ENCODE results near the gene PRDX2.

PRDX2 gene

DNA sequence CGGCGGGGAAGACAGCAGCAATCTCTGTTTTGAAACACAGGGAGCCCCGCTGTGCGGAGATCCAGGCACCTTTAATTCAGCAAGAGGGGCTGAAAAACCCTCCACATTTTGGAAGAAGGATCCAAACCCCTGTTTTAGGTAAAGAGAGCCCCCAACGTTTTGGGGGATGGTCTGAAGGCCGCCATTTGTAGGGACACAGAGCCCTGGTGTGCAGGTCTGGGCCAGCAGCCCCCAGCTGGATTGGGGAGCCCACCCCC lies 22.8 kb downstream of the PRDX2 start:
- H3K4me2 ChIP-seq (ENCODE audit: low read length), result peak overlapping the region; percentile 99
- H3K4me3 ChIP-seq (ENCODE audit: low read length), result peak overlapping the region; percentile 91
- H3K4me1 ChIP-seq (ENCODE audit: control insufficient read depth, low read length), result peaks cover 64% of the 10 kb centered on the region
- H3K9me3 ChIP-seq (ENCODE audit: control insufficient read depth, insufficient read depth, low read length), result no peaks in the 10 kb centered on the region
- peaks cover 3% of the 10 kb centered on the region; the same call in 1 of the 2 replicates for H3K36me3 ChIP-seq (ENCODE audit: control insufficient read depth, low read length)
- peaks cover 19% of the 10 kb centered on the region for H3F3A ChIP-seq (ENCODE audit: control insufficient read depth, insufficient read depth)
- TF ChIP-seq, protein P1, sequence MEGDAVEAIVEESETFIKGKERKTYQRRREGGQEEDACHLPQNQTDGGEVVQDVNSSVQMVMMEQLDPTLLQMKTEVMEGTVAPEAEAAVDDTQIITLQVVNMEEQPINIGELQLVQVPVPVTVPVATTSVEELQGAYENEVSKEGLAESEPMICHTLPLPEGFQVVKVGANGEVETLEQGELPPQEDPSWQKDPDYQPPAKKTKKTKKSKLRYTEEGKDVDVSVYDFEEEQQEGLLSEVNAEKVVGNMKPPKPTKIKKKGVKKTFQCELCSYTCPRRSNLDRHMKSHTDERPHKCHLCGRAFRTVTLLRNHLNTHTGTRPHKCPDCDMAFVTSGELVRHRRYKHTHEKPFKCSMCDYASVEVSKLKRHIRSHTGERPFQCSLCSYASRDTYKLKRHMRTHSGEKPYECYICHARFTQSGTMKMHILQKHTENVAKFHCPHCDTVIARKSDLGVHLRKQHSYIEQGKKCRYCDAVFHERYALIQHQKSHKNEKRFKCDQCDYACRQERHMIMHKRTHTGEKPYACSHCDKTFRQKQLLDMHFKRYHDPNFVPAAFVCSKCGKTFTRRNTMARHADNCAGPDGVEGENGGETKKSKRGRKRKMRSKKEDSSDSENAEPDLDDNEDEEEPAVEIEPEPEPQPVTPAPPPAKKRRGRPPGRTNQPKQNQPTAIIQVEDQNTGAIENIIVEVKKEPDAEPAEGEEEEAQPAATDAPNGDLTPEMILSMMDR (IDR thresholded peaks at IDR 0.05; ENCODE audit: low read depth, low read length, poor library complexity, severe bottlenecking), result no peak
- no peak for TF ChIP-seq EZH2phosphoT487 (IDR thresholded peaks at IDR 0.05; ENCODE audit: borderline replicate concordance, low read length)
- H3K27ac ChIP-seq (ENCODE audit: low read depth, low read length), result peak overlapping the region; percentile 50
- no peaks in the 10 kb centered on the region for H3K9me2 ChIP-seq (replicated peaks; ENCODE audit: control insufficient read depth, low read length)
- H3K27me3 ChIP-seq (ENCODE audit: control insufficient read depth, low read length), result no peaks in the 10 kb centered on the region
- no peaks in the 10 kb centered on the region for H3K79me2 ChIP-seq (ENCODE audit: control insufficient read depth, low read length)
- H4K20me1 ChIP-seq (ENCODE audit: control insufficient read depth, insufficient read depth, low read depth, low read length), result no peaks in the 10 kb centered on the region

DNA sequence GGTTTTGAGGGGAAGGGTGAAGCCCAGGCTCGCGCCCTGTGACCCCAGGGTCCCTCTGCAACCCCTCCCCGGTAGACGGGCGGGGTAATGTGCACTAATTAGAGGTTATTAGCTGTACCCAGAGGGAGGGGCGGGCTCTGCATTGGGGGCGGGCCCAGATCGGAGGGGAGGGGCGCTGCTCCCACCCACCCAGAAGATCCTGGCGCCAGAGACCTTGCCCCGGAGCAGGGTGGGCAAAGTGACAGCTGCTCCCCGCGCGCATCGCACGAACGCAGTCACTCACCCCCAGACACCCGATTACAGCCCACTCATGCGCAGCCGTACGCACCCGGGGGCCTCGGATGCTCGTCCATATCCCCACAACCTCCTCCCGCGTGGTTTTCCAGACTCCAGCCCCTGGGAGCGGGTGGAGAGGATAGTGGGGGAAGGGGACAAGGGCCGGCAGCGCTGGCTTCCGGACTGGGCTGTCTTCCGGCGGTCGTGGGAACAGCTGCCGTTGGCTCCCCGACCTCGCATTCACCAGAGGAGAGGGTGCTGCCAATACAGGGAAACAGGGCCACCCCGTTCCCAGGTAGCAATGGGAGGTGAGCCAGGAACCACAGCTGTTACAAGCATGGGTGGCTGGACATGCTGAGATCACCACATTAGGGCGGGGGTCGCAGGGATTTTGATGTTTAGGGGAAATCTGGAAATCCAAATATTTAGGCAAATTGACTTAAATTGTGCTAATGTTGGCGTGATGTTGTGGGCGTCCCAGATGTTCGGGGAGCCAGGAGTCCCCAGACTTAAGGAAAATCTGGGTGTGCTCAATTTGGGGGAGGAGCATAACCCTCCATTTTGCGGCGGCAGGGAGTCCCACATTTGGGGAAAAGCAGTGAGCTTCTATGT lies 23.3 kb downstream of the PRDX2 start:
- Histone ChIP-seq H3K27ac (ENCODE audit: low read depth, low read length) (peak overlapping the region; percentile 50), H3K9me3 (ENCODE audit: control insufficient read depth, insufficient read depth, low read length) (no peaks in the 10 kb centered on the region), H3K4me2 (ENCODE audit: low read length) (peak overlapping the region; percentile 99), H3K4me3 (ENCODE audit: low read length) (peak overlapping the region; percentile 91), H3K4me1 (ENCODE audit: control insufficient read depth, low read length) (peaks cover 58% of the 10 kb centered on the region), H3K79me2 (ENCODE audit: control insufficient read depth, low read length) (no peaks in the 10 kb centered on the region), H4K20me1 (ENCODE audit: control insufficient read depth, insufficient read depth, low read depth, low read length) (no peaks in the 10 kb centered on the region), H3K36me3 (ENCODE audit: control insufficient read depth, low read length) (peaks cover 3% of the 10 kb centered on the region; the same call in 1 of the 2 replicates), H3F3A (ENCODE audit: control insufficient read depth, insufficient read depth) (peaks cover 17% of the 10 kb centered on the region), H3K9me2 (replicated peaks; ENCODE audit: control insufficient read depth, low read length) (no peaks in the 10 kb centered on the region), H3K27me3 (ENCODE audit: control insufficient read depth, low read length) (no peaks in the 10 kb centered on the region)
- no peak for TF ChIP-seq EZH2phosphoT487 (IDR thresholded peaks at IDR 0.05; ENCODE audit: borderline replicate concordance, low read length)
- TF ChIP-seq, protein P1 (IDR thresholded peaks at IDR 0.05; ENCODE audit: low read depth, low read length, poor library complexity, severe bottlenecking), result no peak

DNA sequence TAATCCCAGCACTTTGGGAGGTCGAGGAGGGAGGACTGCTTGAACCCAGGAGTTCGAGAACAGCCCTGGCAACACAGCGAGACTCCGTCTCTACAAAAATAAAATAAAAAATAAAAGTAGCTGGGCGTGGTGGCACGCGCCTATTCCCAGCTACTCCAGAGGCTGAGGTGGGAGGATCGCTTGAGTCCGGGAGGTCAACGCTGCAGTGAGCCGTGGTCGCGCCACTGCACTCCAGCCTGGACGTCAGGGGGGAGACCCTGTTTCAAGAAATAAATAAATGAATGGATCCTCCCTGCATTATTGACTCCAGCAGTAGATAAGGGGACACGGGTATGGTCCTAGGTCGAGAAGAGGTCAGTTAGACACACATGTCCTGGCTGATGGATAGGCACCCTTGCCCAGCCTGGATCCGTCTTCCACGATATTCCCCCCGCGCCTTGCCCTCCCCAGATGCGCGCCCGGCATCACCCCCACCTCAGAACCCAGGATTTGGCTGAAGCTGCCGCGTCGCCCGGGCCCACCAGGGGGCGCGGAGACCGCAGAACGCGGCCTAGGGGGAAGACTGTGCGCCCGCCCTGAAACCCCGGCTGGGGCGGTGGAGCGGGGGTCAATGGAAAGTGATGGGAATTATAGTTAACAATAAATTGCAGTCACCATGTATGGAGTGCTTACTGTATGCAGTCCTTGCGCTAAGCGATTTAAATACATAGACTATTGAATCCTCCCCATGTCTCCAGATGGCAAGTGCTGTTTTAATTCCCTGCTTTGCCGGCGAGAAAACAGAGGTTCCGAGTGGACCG lies 24.2 kb downstream of the PRDX2 start:
- H3K4me1 ChIP-seq (ENCODE audit: control insufficient read depth, low read length), result peaks cover 50% of the 10 kb centered on the region
- TF ChIP-seq, protein P1 (IDR thresholded peaks at IDR 0.05; ENCODE audit: low read depth, low read length, poor library complexity, severe bottlenecking), result peak; percentile 100
- TF ChIP-seq EZH2phosphoT487 (IDR thresholded peaks at IDR 0.05; ENCODE audit: borderline replicate concordance, low read length), result no peak

More for the DNA sequence above, 24.2 kb downstream of the PRDX2 start:
- H3K79me2 ChIP-seq (ENCODE audit: control insufficient read depth, low read length), result no peaks in the 10 kb centered on the region
- H3K36me3 ChIP-seq (ENCODE audit: control insufficient read depth, low read length), result peaks cover 3% of the 10 kb centered on the region; the same call in 1 of the 2 replicates
- peak overlapping the region; percentile 99 for H3K4me2 ChIP-seq (ENCODE audit: low read length)
- H3K9me2 ChIP-seq (replicated peaks; ENCODE audit: control insufficient read depth, low read length), result no peaks in the 10 kb centered on the region
- H3K4me3 ChIP-seq (ENCODE audit: low read length), result peak overlapping the region; percentile 91
- no peaks in the 10 kb centered on the region for H3K9me3 ChIP-seq (ENCODE audit: control insufficient read depth, insufficient read depth, low read length)
- no peaks in the 10 kb centered on the region for H3K27me3 ChIP-seq (ENCODE audit: control insufficient read depth, low read length)
- peak overlapping the region; percentile 50 for H3K27ac ChIP-seq (ENCODE audit: low read depth, low read length)
- peaks cover 17% of the 10 kb centered on the region for H3F3A ChIP-seq (ENCODE audit: control insufficient read depth, insufficient read depth)
- H4K20me1 ChIP-seq (ENCODE audit: control insufficient read depth, insufficient read depth, low read depth, low read length), result no peaks in the 10 kb centered on the region

Measured in DOHH2 (cell line).